SK-N-SH treated with all-trans-retinoic acid at 6 μM for 48 hours (cell line): ENCODE measurements around the gene TUFT1.

ENCODE experiments used
- ATAC-seq: fragments of 200-7000 bp; cut with Tn5 transposase; 3 replicates; pipeline ENCODE4 v1.9.1; 2020; ENCODE audit warnings: mild to moderate bottlenecking, moderate library complexity
- ARNTL ChIP-seq: fragments of 450-650 bp; formaldehyde crosslinking; IDR thresholded peaks from 2 replicates; pipeline ENCODE4 v1.5.0; 2020; ENCODE audit warnings: low read depth, mild to moderate bottlenecking, moderate library complexity, borderline replicate concordance
- BACH2 ChIP-seq: fragments of 250-450 bp; sonication (Bioruptor Pico); IDR thresholded peaks from 2 replicates; pipeline ENCODE4 v1.9.0; 2021; ENCODE audit warnings: mild to moderate bottlenecking, borderline replicate concordance
- CSDC2 ChIP-seq: fragments of 250-450 bp; sonication (Bioruptor Pico); IDR thresholded peaks from 2 replicates; pipeline ENCODE4 v1.5.0; 2020; ENCODE audit warnings: mild to moderate bottlenecking, moderate library complexity
- CSRNP3 ChIP-seq: fragments of 250-450 bp; sonication (Bioruptor Pico); IDR thresholded peaks from 2 replicates; pipeline ENCODE4 v1.5.1; 2021; ENCODE audit warnings: mild to moderate bottlenecking, moderate library complexity
- ESRRG ChIP-seq: fragments of 250-450 bp; sonication (Bioruptor Pico); IDR thresholded peaks from 2 replicates; pipeline ENCODE4 v1.6.1; 2021; ENCODE audit warnings: mild to moderate bottlenecking
- GLIS3 ChIP-seq: fragments of 250-450 bp; sonication (Bioruptor Pico); IDR thresholded peaks from 2 replicates; pipeline ENCODE4 v1.5.0; 2020; ENCODE audit warnings: mild to moderate bottlenecking, moderate library complexity
- ISL1 ChIP-seq: fragments of 250-450 bp; sonication (Bioruptor Pico); IDR thresholded peaks from 2 replicates; pipeline ENCODE4 v2.1.2; 2022; ENCODE audit warnings: mild to moderate bottlenecking, moderate library complexity
- OSR1 ChIP-seq: fragments of 250-450 bp; sonication (Bioruptor Pico); IDR thresholded peaks from 2 replicates; pipeline ENCODE4 v1.8.0; 2022; ENCODE audit warnings: moderate library complexity, mild to moderate bottlenecking, inconsistent platforms
- PATZ1 ChIP-seq: fragments of 250-450 bp; sonication (Bioruptor Pico); IDR thresholded peaks from 2 replicates; pipeline ENCODE4 v1.8.0; 2020; ENCODE audit warnings: mild to moderate bottlenecking, moderate library complexity, borderline replicate concordance
- POU6F1 ChIP-seq: fragments of 250-450 bp; sonication (Bioruptor Pico); IDR thresholded peaks from 2 replicates; pipeline ENCODE4 v1.8.0; 2021; ENCODE audit warnings: low read depth, mild to moderate bottlenecking, moderate library complexity, borderline replicate concordance
- PPARA ChIP-seq: fragments of 250-450 bp; sonication (Bioruptor Pico); IDR thresholded peaks from 2 replicates; pipeline ENCODE4 v1.5.0; 2020; ENCODE audit warnings: mild to moderate bottlenecking, borderline replicate concordance
- RARB ChIP-seq: fragments of 250-450 bp; sonication (Bioruptor Pico); IDR thresholded peaks from 2 replicates; pipeline ENCODE4 v1.8.0; 2021; ENCODE audit warnings: mild to moderate bottlenecking, moderate library complexity
- SNAI2 ChIP-seq: fragments of 250-450 bp; sonication (Bioruptor Pico); IDR thresholded peaks from 2 replicates; pipeline ENCODE4 v1.5.0; 2020; ENCODE audit warnings: mild to moderate bottlenecking, moderate library complexity
- TCF4 ChIP-seq: fragments of 250-450 bp; sonication (Bioruptor Pico); IDR thresholded peaks from 2 replicates; pipeline ENCODE4 v1.8.0; 2021; ENCODE audit warnings: mild to moderate bottlenecking, moderate library complexity, borderline replicate concordance
- ZC3H10 ChIP-seq: fragments of 250-450 bp; sonication (Bioruptor Pico); IDR thresholded peaks from 2 replicates; pipeline ENCODE4 v1.5.1; 2021; ENCODE audit warnings: mild to moderate bottlenecking, moderate library complexity
- ZFP3 ChIP-seq: fragments of 250-450 bp; sonication (Bioruptor Pico); IDR thresholded peaks from 2 replicates; pipeline ENCODE4 v1.5.0; 2020; ENCODE audit warnings: mild to moderate bottlenecking, moderate library complexity
- ZFP30 ChIP-seq: fragments of 450-650 bp; formaldehyde crosslinking; IDR thresholded peaks from 2 replicates; pipeline ENCODE4 v1.5.0; 2022; ENCODE audit warnings: mild to moderate bottlenecking, moderate library complexity
- ZNF565 ChIP-seq: fragments of 450-650 bp; formaldehyde crosslinking; conservative IDR thresholded peaks from 2 replicates; pipeline ENCODE4 v1.5.0; 2020; ENCODE audit warnings: low read depth, mild to moderate bottlenecking, moderate library complexity
- ZNF70 ChIP-seq: fragments of 450-650 bp; formaldehyde crosslinking; IDR thresholded peaks from 2 replicates; pipeline ENCODE4 v1.5.0; 2020; ENCODE audit warnings: mild to moderate bottlenecking, moderate library complexity
- ZNF8 ChIP-seq: fragments of 450-650 bp; formaldehyde crosslinking; IDR thresholded peaks from 2 replicates; pipeline ENCODE4 v1.5.0; 2020; ENCODE audit warnings: mild to moderate bottlenecking, moderate library complexity
- TF ChIP-seq, protein P1 (sequence below): fragments of 250-450 bp; sonication (Bioruptor Pico); IDR thresholded peaks from 2 replicates; pipeline ENCODE4 v1.5.0; 2020; ENCODE audit warnings: mild to moderate bottlenecking, moderate library complexity
- TF ChIP-seq, protein P2 (sequence below): fragments of 250-450 bp; sonication (Bioruptor Pico); IDR thresholded peaks from 2 replicates; pipeline ENCODE4 v1.5.1; 2020; ENCODE audit warnings: low read depth, mild to moderate bottlenecking, moderate library complexity

TUFT1 gene

DNA sequence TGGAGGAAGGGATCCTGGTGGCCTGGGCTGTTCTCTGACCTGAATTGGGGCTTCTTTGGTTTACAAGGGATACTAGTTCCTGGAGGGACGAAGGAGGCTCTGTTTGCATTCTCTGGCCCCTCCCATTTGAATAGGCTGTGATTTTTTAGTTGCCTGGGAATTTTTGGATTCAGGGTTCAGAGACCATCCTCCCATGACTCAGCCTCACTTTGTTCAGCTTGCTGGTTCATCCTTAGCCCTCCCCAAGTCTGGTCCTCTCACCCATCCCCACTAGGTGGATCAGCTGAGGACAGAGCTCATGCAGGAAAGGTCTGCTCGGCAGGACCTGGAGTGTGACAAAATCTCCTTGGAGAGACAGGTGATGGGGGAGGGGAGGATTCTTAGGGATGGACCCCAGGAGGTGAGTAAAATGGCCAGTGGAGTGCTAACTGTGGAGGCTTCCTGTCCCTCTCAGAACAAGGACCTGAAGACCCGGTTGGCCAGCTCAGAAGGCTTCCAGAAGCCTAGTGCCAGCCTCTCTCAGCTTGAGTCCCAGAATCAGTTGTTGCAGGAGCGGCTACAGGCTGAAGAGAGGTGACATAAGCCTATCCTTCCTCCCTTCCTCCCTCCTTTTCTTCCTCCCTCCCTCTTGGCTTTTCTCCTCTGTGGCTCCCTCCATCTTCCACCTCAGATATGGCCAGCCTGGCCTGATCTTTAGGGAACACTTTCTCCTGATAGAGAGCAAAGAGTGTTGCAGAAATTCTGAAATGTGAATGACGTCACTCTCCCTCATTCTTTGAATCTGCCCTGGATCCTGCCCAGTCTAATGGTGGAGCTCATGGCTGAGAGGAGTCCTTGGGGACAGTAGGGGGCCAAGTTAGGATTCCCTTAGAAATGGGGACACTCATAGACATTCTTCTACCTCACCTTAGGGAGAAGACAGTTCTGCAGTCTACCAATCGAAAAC lies 4.5 kb upstream of the TUFT1 start:
- ATAC-seq: no peak
- TF ChIP-seq ARNTL (CRISPR knock-in tag) (no peak), ZNF565 (CRISPR knock-in tag) (no peak), RARB (no peak), ESRRG (CRISPR knock-in tag) (no peak), ZFP3 (CRISPR knock-in tag) (no peak), ZFP30 (no peak), ISL1 (CRISPR knock-in tag) (no peak), OSR1 (CRISPR knock-in tag) (no peak), CSRNP3 (CRISPR knock-in tag) (no peak)
- TF ChIP-seq, protein P1, sequence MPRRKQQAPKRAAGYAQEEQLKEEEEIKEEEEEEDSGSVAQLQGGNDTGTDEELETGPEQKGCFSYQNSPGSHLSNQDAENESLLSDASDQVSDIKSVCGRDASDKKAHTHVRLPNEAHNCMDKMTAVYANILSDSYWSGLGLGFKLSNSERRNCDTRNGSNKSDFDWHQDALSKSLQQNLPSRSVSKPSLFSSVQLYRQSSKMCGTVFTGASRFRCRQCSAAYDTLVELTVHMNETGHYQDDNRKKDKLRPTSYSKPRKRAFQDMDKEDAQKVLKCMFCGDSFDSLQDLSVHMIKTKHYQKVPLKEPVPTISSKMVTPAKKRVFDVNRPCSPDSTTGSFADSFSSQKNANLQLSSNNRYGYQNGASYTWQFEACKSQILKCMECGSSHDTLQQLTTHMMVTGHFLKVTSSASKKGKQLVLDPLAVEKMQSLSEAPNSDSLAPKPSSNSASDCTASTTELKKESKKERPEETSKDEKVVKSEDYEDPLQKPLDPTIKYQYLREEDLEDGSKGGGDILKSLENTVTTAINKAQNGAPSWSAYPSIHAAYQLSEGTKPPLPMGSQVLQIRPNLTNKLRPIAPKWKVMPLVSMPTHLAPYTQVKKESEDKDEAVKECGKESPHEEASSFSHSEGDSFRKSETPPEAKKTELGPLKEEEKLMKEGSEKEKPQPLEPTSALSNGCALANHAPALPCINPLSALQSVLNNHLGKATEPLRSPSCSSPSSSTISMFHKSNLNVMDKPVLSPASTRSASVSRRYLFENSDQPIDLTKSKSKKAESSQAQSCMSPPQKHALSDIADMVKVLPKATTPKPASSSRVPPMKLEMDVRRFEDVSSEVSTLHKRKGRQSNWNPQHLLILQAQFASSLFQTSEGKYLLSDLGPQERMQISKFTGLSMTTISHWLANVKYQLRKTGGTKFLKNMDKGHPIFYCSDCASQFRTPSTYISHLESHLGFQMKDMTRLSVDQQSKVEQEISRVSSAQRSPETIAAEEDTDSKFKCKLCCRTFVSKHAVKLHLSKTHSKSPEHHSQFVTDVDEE (CRISPR knock-in tag): no peak

DNA sequence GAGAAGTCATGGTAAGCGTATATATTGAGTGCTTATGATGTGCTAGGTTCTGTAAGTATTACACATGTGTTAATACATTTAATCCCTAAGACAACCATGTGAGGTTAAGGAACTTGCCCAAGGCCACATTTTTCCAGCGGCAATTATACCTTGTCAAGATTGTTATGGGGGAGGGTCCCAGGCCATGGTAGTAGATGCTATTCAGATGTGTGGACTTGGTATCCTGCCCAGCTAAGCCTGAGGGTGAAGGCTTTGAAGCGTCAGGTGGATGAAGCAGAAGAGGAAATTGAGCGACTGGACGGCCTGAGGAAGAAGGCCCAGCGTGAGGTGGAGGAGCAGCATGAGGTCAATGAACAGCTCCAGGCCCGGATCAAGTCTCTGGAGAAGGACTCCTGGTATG lies 3.6 kb upstream of the TUFT1 start:
- no peak for ATAC-seq
- TF ChIP-seq TCF4 (CRISPR knock-in tag): no peak
- TF ChIP-seq BACH2 (CRISPR knock-in tag): no peak
- no peak for TF ChIP-seq PPARA (CRISPR knock-in tag)
- no peak for TF ChIP-seq SNAI2 (CRISPR knock-in tag)
- TF ChIP-seq ZFP3 (CRISPR knock-in tag): no peak
- no peak for TF ChIP-seq ZNF70 (CRISPR knock-in tag)
- TF ChIP-seq ISL1 (CRISPR knock-in tag): no peak
- no peak for TF ChIP-seq ZNF8 (CRISPR knock-in tag)
- no peak for TF ChIP-seq ZNF565 (CRISPR knock-in tag)
- TF ChIP-seq CSDC2 (CRISPR knock-in tag): no peak
- TF ChIP-seq, protein P2, sequence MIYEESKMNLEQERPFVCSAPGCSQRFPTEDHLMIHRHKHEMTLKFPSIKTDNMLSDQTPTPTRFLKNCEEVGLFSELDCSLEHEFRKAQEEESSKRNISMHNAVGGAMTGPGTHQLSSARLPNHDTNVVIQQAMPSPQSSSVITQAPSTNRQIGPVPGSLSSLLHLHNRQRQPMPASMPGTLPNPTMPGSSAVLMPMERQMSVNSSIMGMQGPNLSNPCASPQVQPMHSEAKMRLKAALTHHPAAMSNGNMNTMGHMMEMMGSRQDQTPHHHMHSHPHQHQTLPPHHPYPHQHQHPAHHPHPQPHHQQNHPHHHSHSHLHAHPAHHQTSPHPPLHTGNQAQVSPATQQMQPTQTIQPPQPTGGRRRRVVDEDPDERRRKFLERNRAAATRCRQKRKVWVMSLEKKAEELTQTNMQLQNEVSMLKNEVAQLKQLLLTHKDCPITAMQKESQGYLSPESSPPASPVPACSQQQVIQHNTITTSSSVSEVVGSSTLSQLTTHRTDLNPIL (CRISPR knock-in tag): no peak
- no peak for TF ChIP-seq ZC3H10 (CRISPR knock-in tag)
- TF ChIP-seq POU6F1 (CRISPR knock-in tag): no peak
- no peak for TF ChIP-seq PATZ1
- TF ChIP-seq RARB: no peak
- TF ChIP-seq ESRRG (CRISPR knock-in tag): no peak
- no peak for TF ChIP-seq GLIS3 (CRISPR knock-in tag)
- no peak for TF ChIP-seq CSRNP3 (CRISPR knock-in tag)
- TF ChIP-seq, all 23 proteins: peak for 0
